Endodermal cell (in vitro differentiated cells): ENCODE data around the gene KIF26B. TPM values are rescaled to one million over a fixed set of nuclear protein-coding genes. Genes with fewer than 3 reads are reported as not detected.

ENCODE experiments used
- DNase-seq: peaks from one replicate; pipeline ENCODE4 v3.0.0-alpha.2; 2017
- H3K27ac ChIP-seq: 2 replicates; pipeline ENCODE4 v1.5.1; 2013; ENCODE audit warnings: mild to moderate bottlenecking, low read depth, low read length, moderate library complexity
- H3K27me3 ChIP-seq: 2 replicates; pipeline ENCODE4 v1.6.1; 2013; ENCODE audit warnings: mild to moderate bottlenecking, low read length, moderate library complexity; ENCODE audit not compliant: insufficient read depth, control insufficient read depth, poor library complexity, severe bottlenecking
- H3K36me3 ChIP-seq: 2 replicates; pipeline ENCODE4 v1.7.0; 2013; ENCODE audit warnings: mild to moderate bottlenecking, low read length, moderate library complexity; ENCODE audit not compliant: control insufficient read depth, insufficient read depth
- H3K4me1 ChIP-seq: one replicate; pipeline ENCODE4 v1.7.0; 2013; ENCODE audit warnings: low read length; ENCODE audit not compliant: control insufficient read depth, insufficient read depth
- H3K4me3 ChIP-seq: 2 replicates; pipeline ENCODE4 v1.5.1; 2013; ENCODE audit warnings: mild to moderate bottlenecking, low read length, moderate library complexity
- H3K9ac ChIP-seq: 2 replicates; pipeline ENCODE4 v1.6.1; 2013; ENCODE audit warnings: mild to moderate bottlenecking, low read length, moderate library complexity; ENCODE audit not compliant: poor library complexity, severe bottlenecking; ENCODE audit errors: extremely low read depth
- H3K9me3 ChIP-seq: 2 replicates; pipeline ENCODE4 v1.6.1; 2013; ENCODE audit warnings: mild to moderate bottlenecking, low read length, moderate library complexity; ENCODE audit not compliant: control insufficient read depth
- H3K27ac Mint-ChIP-seq: 2 replicates; pipeline ENCODE4 v1.8.0; 2020; ENCODE audit warnings: mixed read lengths
- H3K27me3 Mint-ChIP-seq: 2 replicates; pipeline ENCODE4 v1.8.0; 2021; ENCODE audit warnings: mild to moderate bottlenecking, mixed read lengths; ENCODE audit not compliant: insufficient read depth
- H3K36me3 Mint-ChIP-seq: 2 replicates; pipeline ENCODE4 v1.8.0; 2020; ENCODE audit warnings: low read depth, mixed read lengths
- H3K4me1 Mint-ChIP-seq: 2 replicates; pipeline ENCODE4 v1.8.0; 2020; ENCODE audit warnings: mixed read lengths
- H3K4me3 Mint-ChIP-seq: 2 replicates; pipeline ENCODE4 v1.8.0; 2020; ENCODE audit warnings: mild to moderate bottlenecking, moderate library complexity, mixed read lengths
- H3K9me3 Mint-ChIP-seq: 2 replicates; pipeline ENCODE4 v1.8.0; 2020; ENCODE audit warnings: mild to moderate bottlenecking, mixed read lengths
- CTCF ChIP-seq: fragments of 200-600 bp; sonication (generic); conservative IDR thresholded peaks from 2 replicates; pipeline ENCODE4 v1.5.0; 2021; ENCODE audit warnings: antibody characterized with exemption, mild to moderate bottlenecking
- WGBS, 2 experiments: methylation state at CpG; one replicate each; pipeline versions ENCODE4 v1.1.5 to v1.1.7; 2013; ENCODE audit warnings: missing lambda C conversion rate in 2 of 2, mixed read lengths in 1 of 2; ENCODE audit not compliant: insufficient coverage in 1 of 2, insufficient read length in 1 of 2; 5-methylcytosine and 5-hydroxymethylcytosine counted together
- total RNA-seq, 2 donors: library from RNA; stranded (reverse); fragmentation: NEBNext Ultra II Directional in 1 of 2; extraction: Animal tissue kit (Norgen Biotek cat#: 25700) in 1 of 2; gene quantifications; 2 replicates in 1 of 2; 3 replicates in 1 of 2; pipeline ENCODE4 v1.2.1, GENCODE V29; 2021

KIF26B gene
- total RNA-seq, 2 donors from 2014 or later = 12.3 to 21.0 TPM

GRCh38 chr1:245292553-245292952 is 137.8 kb downstream of the KIF26B start:
- no peak overlapping the region for H3K9ac ChIP-seq
- Mint-ChIP-seq H3K4me1 (no peaks in the 10 kb centered on the region), H3K27me3 (no peaks in the 10 kb centered on the region), H3K36me3 (peaks cover 6% of the 10 kb centered on the region), H3K9me3 (no peaks in the 10 kb centered on the region), H3K27ac (no peak overlapping the region), H3K4me3 (no peak overlapping the region)
- no peaks in the 10 kb centered on the region for H3K27me3 ChIP-seq
- H3K27ac ChIP-seq = no peak overlapping the region
- H3K4me3 ChIP-seq = no peak overlapping the region
- DNase-seq = no peak
- H3K9me3 ChIP-seq = no peaks in the 10 kb centered on the region
- 83 to 85% methylated on average over 4 to 6 of the region's 6 CpGs for WGBS, 2 experiments
- no peaks in the 10 kb centered on the region for H3K36me3 ChIP-seq
- no peak for TF ChIP-seq CTCF
- no peaks in the 10 kb centered on the region for H3K4me1 ChIP-seq

GRCh38 chr1:245294020-245294419 is 139.2 kb downstream of the KIF26B start:
- no peaks in the 10 kb centered on the region for H3K9me3 Mint-ChIP-seq
- no peaks in the 10 kb centered on the region for H3K4me1 ChIP-seq
- no peak overlapping the region for H3K4me3 Mint-ChIP-seq
- H3K36me3 ChIP-seq = no peaks in the 10 kb centered on the region
- 91 to 100% methylated on average over 1 to 5 of the region's 5 CpGs for WGBS, 2 experiments
- no peak overlapping the region for H3K27ac ChIP-seq
- H3K27me3 ChIP-seq = no peaks in the 10 kb centered on the region
- no peak overlapping the region for H3K9ac ChIP-seq
- H3K9me3 ChIP-seq = no peaks in the 10 kb centered on the region
- H3K4me3 ChIP-seq = no peak overlapping the region
- no peak for TF ChIP-seq CTCF
- H3K27ac Mint-ChIP-seq = no peak overlapping the region
- no peaks in the 10 kb centered on the region for H3K27me3 Mint-ChIP-seq
- H3K36me3 Mint-ChIP-seq = peaks cover 6% of the 10 kb centered on the region
- DNase-seq = no peak
- no peaks in the 10 kb centered on the region for H3K4me1 Mint-ChIP-seq

GRCh38 chr1:245298781-245299180 is 144.0 kb downstream of the KIF26B start:
- no peaks in the 10 kb centered on the region for H3K36me3 ChIP-seq
- H3K9ac ChIP-seq = no peak overlapping the region
- TF ChIP-seq CTCF = no peak
- peaks cover 6% of the 10 kb centered on the region for H3K4me1 Mint-ChIP-seq
- H3K4me1 ChIP-seq = no peaks in the 10 kb centered on the region
- H3K27me3 ChIP-seq = no peaks in the 10 kb centered on the region
- 90 to 92% methylated on average over 9 to 12 of the region's 12 CpGs for WGBS, 2 experiments
- no peak for DNase-seq
- no peak overlapping the region for H3K4me3 ChIP-seq
- no peaks in the 10 kb centered on the region for H3K9me3 ChIP-seq
- H3K4me3 Mint-ChIP-seq = no peak overlapping the region
- peaks cover 13% of the 10 kb centered on the region for H3K36me3 Mint-ChIP-seq
- no peak overlapping the region for H3K27ac ChIP-seq
- no peaks in the 10 kb centered on the region for H3K27me3 Mint-ChIP-seq
- H3K9me3 Mint-ChIP-seq = no peaks in the 10 kb centered on the region
- H3K27ac Mint-ChIP-seq = no peak overlapping the region
